Loucy (cell line): Measurements from ENCODE around the gene CDH26.

Experiments
- CTCF ChIP-seq: fragments of 200-600 bp; sonication (generic); conservative IDR thresholded peaks from 2 replicates; pipeline ENCODE4 v1.5.1; 2014; ENCODE audit warnings: mild to moderate bottlenecking, antibody characterized with exemption, low read length
- EZH2phosphoT487 ChIP-seq: fragments of 200-600 bp; IDR thresholded peaks from 2 replicates; pipeline ENCODE4 v1.6.1; 2018; ENCODE audit warnings: antibody characterized with exemption, mild to moderate bottlenecking, moderate library complexity, borderline replicate concordance

- TF ChIP-seq CTCF (peak; percentile 69), EZH2phosphoT487 (no peak)
These were observed 34.4 kb downstream of the CDH26 start for GRCh38 chr20:59992526-59993084.
